Inflammatory macrophage treated with lipopolysaccharide for 1 hour (primary cell): Measurements from ENCODE around the gene ELOVL6.
"Not testable (repeated sequence)": the region's sequence is repeated elsewhere in the genome, so short reads cannot be mapped to it uniquely, and the experiment has no call there.

Source experiments
- DNase-seq, 2 donors: peaks; one replicate each; pipeline ENCODE4 v3.0.0-alpha.2; 2020 to 2022

Gene ELOVL6

DNA sequence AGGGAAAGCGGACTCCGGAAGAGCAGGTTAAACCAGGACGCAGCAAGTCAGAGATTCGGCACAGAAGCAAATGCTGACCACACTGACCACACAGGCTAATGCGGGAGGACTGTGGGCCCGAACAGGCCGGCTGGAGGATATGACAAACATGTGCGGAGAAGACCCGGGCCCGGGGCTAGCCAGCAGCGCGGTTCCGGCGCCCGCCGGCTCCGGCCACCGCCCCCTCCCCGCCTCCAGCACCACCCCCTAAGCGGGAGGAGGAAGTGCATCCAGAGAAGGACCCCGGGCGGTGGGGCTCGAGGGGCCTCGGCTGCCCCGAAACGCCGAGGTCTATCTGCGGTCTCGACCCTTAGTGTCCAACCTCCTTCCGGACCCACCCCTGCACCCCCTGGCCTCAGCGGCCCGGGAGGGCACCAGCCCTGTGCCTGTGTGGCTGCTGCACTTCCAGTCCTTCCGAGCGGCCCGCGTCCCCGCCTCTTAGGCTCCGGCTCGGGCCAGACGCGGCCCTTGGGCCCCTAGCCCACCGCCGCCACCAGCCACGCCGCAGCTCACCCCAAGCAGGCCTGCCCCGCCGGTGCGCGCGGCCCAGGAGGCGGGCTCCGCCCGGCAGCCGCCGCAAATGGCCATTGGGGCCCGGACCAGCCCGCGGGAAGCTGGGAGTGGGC, 2.1 kb downstream of the ELOVL6 start:
- DNase-seq = no peak

GRCh38 chr4:110195561-110196205, 2.7 kb downstream of the ELOVL6 start:
- no peak for DNase-seq

DNA sequence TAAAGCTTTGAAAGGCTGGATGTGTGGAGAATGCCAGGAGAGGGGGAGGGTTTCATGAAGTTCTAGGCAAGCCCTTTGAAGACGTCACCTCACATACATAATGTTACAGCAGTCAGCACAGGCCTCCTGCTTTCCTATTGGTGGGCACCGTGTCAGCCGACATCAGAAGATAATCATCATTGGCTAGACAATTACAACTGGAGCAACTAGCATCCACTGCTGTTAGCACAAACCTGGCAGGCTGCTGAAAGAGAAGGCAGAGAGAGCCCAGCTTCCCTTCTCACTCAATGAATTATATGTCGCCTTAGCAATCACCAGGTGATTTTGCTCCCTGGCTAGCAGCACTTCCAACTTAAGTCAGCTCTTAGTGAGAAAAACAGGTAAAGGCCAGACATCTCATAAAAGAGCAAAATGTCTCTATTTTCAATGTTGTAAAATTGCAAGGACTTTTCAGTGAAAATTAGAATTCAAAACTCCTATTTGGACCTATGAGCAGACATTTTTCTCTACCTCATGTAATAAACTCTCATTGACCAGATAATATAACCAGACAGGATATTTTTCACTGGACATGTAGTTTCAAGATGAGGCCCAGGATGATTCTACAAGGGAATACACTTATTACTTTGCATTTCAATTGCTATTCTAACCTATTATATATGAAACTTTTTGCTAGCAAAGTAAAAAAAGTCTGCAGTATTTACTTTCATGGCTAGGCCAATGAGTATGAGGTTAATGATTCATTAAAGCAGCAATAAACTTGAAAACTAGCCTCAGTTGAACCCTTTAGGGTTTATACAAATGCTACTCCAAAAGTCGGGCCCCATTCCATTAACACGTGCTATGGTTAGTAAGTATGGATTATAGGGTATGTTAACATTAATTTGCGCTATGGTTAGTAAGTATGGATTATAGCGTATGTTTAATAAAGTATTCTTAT, 4.3 kb downstream of the ELOVL6 start:
- DNase-seq = peak; percentile 31 to 44

- DNase-seq = not testable (repeated sequence)
Measured at GRCh38 chr4:110193287-110193686, 5.1 kb downstream of the ELOVL6 start.

GRCh38 chr4:110190249-110190648, 8.2 kb downstream of the ELOVL6 start:
- no peak for DNase-seq

GRCh38 chr4:110188113-110188512, 10.3 kb downstream of the ELOVL6 start:
- DNase-seq = no peak

GRCh38 chr4:110184791-110185155, 13.6 kb downstream of the ELOVL6 start:
- no peak for DNase-seq

DNA sequence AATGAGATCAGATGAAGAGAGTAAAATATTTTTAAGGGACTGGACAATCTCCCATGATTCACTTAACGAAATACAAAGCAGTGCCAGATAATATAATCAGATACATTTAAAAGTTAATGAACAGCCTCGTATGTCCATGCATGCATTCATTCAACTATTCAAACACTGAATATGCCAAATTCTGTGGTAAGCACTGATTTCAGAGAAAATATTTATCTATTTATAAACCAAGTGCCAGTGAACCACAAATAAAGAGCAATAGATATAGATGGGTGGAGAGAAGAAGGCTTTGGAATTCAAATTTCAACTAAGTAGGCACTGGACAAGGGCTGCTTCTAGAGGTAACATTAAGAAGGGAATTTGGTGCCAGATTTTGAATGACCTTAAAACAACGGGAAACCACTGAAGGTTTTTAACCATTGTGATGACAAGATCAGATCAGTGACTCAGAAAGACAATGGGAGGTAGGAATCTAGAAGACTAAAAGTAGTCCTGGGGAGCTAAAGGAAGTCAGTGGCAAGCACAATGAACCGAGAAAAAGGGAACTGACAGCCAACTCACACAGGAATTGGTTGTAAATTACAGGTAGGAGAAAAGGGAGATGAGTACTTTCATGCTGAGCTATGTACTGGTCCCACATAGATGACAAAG, 14.2 kb downstream of the ELOVL6 start:
- DNase-seq = no peak

- DNase-seq = no peak
Measured at GRCh38 chr4:110183643-110184042, 14.8 kb downstream of the ELOVL6 start.

- no peak for DNase-seq
Measured at GRCh38 chr4:110183058-110183457, 15.4 kb downstream of the ELOVL6 start.

DNA sequence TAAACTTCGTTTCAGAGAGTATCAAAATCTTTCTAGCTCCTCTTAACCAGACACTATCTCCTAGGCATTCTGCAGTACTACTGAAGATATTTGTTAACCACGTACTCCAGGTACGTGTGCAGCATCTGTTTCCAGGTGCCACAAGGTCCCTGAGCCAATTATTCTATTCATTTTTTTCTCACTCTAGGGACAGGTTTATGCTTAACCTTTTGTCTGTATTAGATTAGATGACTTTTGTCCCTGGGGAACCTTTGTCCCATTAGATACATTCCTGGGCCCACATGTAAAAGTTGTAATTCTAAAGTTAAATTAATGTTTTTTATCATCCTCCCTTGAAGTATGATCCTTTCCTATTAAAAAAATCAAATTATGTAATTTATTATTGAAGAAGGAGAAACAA, 16.5 kb downstream of the ELOVL6 start:
- no peak for DNase-seq

- DNase-seq = no peak
Measured at GRCh38 chr4:110175634-110176033, 22.8 kb downstream of the ELOVL6 start.

- DNase-seq = no peak
Measured at GRCh38 chr4:110172972-110173371, 25.4 kb downstream of the ELOVL6 start.

- no peak for DNase-seq
Measured at GRCh38 chr4:110171971-110172370, 26.4 kb downstream of the ELOVL6 start.

DNA sequence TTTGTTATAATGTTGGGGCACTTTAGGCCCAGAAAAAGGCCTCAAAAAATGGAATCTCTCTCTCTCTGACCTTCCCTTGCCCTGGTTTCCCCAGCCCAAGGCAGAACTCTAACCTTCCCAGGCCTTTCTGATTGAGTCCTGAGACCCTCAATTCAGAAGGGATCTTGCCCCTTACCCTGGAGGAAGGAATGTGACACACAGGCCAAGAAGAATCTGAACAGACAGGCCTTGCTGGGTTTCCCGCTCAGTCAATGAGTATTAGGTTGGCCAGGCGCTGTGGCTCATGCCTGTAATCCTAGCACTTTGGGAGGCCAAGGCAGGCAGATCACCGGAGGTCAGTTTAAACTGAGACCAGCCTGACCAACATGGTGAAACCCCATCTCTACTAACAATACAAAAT, 27.6 kb downstream of the ELOVL6 start:
- DNase-seq = no peak

- peak; percentile 12 to 18 for DNase-seq
Measured at GRCh38 chr4:110165382-110166286, 32.8 kb downstream of the ELOVL6 start.

DNA sequence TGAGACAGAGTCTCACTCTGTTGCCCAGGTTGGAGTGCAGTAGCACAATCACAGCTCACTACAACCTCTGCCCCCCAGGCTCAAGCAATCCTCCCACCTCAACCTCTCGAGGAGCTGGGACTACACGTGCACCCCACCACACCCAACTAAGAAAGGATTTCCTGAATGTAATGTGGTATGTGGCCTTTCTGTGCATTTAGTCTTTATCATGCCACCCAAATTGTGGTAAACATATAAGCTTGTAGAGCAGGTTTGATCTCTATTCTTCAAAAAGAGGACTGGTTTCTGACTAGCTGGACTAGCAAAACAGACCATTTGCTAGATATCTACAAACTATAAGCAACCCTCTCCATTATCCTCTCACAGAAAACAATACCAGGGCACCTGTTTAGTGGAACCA, 33.6 kb downstream of the ELOVL6 start:
- no peak for DNase-seq

DNA sequence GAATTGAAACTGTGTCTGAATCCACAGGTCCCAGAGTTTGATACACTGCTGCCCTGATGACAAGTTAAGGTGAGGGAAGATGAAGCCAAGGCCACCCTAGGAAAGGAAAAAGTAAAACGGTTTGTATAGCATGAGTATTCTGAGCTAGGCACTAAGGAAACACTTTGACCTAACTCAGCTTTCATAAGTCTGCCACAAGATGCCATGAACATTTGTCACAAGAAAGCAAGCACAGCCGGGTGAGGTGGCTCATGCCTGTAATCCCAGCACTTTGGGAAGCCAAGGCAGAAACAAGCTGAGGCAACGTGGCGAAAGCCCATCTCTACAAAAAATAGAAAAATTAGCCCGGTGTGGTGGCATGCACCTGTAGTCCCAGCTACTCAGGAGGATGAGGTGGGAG, 34.2 kb downstream of the ELOVL6 start:
- DNase-seq = no peak

DNA sequence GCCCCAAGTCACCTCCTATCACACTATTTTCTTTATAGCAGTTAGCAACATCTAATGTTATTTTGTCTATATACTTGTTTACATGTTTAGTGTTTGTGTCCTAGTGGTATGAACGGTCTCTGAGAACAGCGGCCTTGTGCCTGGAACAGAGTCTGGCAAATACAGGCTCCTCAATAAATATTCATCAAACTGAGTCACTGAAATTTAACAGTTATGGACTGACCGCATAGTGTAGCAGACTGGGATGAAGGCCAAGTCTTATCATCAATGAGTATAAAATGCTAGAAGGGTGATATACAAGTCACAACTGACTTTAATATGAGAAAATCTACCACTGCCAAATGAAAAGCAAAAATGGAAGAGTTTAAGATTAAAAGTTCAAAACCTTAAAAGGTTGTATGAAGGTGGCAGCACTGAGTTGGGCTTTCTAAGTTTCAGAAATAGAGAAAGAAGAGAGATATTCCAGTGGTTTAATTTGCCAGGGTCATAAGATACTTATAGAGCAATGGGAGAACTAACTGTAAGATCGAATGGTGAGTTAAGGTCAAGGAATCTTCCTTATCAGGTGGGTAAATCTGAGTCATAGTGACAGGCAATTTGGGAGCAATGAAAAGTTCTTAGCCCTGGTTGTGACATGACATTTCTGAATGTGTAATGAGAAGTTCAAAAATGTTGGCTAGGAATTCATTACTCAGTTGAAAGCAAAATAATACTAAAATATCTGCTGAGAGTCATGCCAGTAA, 34.9 kb downstream of the ELOVL6 start:
- DNase-seq = no peak

- no peak for DNase-seq
Measured at GRCh38 chr4:110160618-110161017, 37.8 kb downstream of the ELOVL6 start.

DNA sequence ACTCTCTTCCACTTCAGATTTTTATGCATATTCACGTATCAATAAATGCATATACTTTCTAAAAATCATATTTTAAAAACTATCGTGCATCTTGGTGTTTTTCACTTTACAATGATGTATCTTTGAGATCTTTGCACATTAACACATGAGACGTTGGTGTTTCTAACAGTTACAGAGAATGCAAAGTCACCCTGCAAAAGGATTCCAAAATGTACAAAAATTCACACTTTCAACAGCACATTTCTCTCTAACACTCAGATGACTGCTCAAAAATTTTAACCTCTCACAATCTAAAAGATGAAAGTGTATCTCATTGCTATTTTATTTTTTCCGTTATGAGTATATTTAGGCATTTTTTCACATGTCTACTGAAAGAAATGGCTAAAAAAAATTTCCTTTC, 38.9 kb downstream of the ELOVL6 start:
- no peak for DNase-seq
